Activated effector memory CD4-positive, alpha-beta T cell treated with anti-CD3 and anti-CD28 coated beads, Interleukin-2, amount 50 U/mL, for 16 hours (primary cell): Measurements from ENCODE around the gene WDR46.

Source experiments
- DNase-seq: peaks from one replicate; pipeline ENCODE4 v3.0.0-alpha.2; 2020

Gene WDR46

GRCh38 chr6:33252759-33253158 lies 36.3 kb downstream of the WDR46 start:
- DNase-seq, result no peak

- peak; percentile 19 for DNase-seq
Observed at GRCh38 chr6:33251395-33252012, 37.5 kb downstream of the WDR46 start.

- peak; percentile 53 for DNase-seq
Observed at GRCh38 chr6:33250731-33251130, 38.3 kb downstream of the WDR46 start.

- peak; percentile 31 for DNase-seq
Observed at GRCh38 chr6:33249732-33250630, 39.1 kb downstream of the WDR46 start.

- peak; percentile 98 for DNase-seq
Observed at GRCh38 chr6:33248932-33249731, 39.9 kb downstream of the WDR46 start.

GRCh38 chr6:33248643-33248931 lies 40.5 kb downstream of the WDR46 start:
- DNase-seq, result no peak

- DNase-seq, result peak; percentile 96
Observed at GRCh38 chr6:33247977-33248642, 40.9 kb downstream of the WDR46 start.

- DNase-seq, result peak; percentile 31
Observed at GRCh38 chr6:33243476-33243875, 45.6 kb downstream of the WDR46 start.

GRCh38 chr6:33241968-33242367 lies 47.1 kb downstream of the WDR46 start:
- DNase-seq, result no peak

- no peak for DNase-seq
Observed at GRCh38 chr6:33237741-33238140, 51.3 kb downstream of the WDR46 start.

- DNase-seq, result no peak
Observed at GRCh38 chr6:33236852-33237251, 52.2 kb downstream of the WDR46 start.

GRCh38 chr6:33236328-33236727 lies 52.7 kb downstream of the WDR46 start:
- DNase-seq, result no peak

GRCh38 chr6:33235221-33235634 lies 53.8 kb downstream of the WDR46 start:
- DNase-seq, result no peak
